K562 (cell line): ENCODE data around the gene MINDY4B. TPM values are rescaled to one million over a fixed set of nuclear protein-coding genes. Genes with fewer than 3 reads are reported as not detected.

Source experiments
- ATAC-seq: fragments of 200-7000 bp; cut with Tn5 transposase; 3 replicates; pipeline ENCODE4 v1.9.1; 2020; ENCODE audit warnings: moderate library complexity
- BruUV-seq: library from RNA; stranded (reverse); fragments of 400-500 nt; replicated peaks from 2 replicates; lab custom pipeline; 2021; lab: Mats Ljungman, UMichigan
- CTCF ChIA-PET: fragments of 300-600 bp; formaldehyde crosslinking; extraction: SDS; loops from one replicate; lab custom pipeline; 2021; ENCODE audit warnings: low intra/inter-chr PET ratio; lab: Yijun Ruan, JAX
- POLR2A ChIA-PET: fragments of 300-600, 350-650 bp; sonication (Branson Sonifier 250); formaldehyde crosslinking; extraction: SDS; loops from one replicate; lab custom pipeline; 2021; ENCODE audit warnings: antibody characterized with exemption, inconsistent platforms; lab: Yijun Ruan, JAX
- DNase-seq, 4 experiments: peaks; one replicate each; pipeline versions ENCODE4 v3.0.0 to v3.0.0-alpha.2; 2011 to 2018; ENCODE audit warnings: low spot score in 3 of 4, mixed read lengths in 3 of 4; ENCODE audit errors: extremely low read depth in 1 of 4
- FAIRE-seq: peaks from 2 replicates; lab custom pipeline; 2011; peaks lifted over from hg19 to GRCh38; lab: Jason Lieb, UNC
- H2AFZ ChIP-seq: 2 replicates; pipeline ENCODE4 v1.6.0; 2011; ENCODE audit warnings: low read depth, low read length, control low read depth, inconsistent platforms
- H3K27ac ChIP-seq: fragments of 200-600 bp; 3 replicates; pipeline ENCODE4 v1.8.0; 2011; ENCODE audit warnings: low read depth, mild to moderate bottlenecking, control low read depth, inconsistent platforms, low read length, moderate library complexity, mixed read lengths; ENCODE audit errors: extremely low read depth
- H3K27me3 ChIP-seq, 2 experiments: fragments of 300-600 bp in 1 of 2; 2 replicates in 1 of 2; 3 replicates in 1 of 2; pipeline versions ENCODE4 v1.6.0 to v1.8.0; 2011; ENCODE audit warnings: inconsistent platforms in 2 of 2, low read length in 2 of 2, mild to moderate bottlenecking in 1 of 2, mixed read lengths in 1 of 2, moderate library complexity in 1 of 2; ENCODE audit not compliant: control insufficient read depth in 2 of 2, insufficient read depth in 2 of 2
- H3K36me3 ChIP-seq: fragments of 300-600 bp; 3 replicates; pipeline ENCODE4 v1.8.0; 2011; ENCODE audit warnings: mild to moderate bottlenecking, low read length, inconsistent platforms; ENCODE audit not compliant: control insufficient read depth, insufficient read depth
- H3K4me1 ChIP-seq, 2 experiments: fragments of 200-600 bp in 1 of 2; replicated peaks in 1 of 2; 2 replicates in 1 of 2; 3 replicates in 1 of 2; pipeline versions ENCODE4 v1.5.1 to v1.8.0; 2011; ENCODE audit warnings: inconsistent platforms in 2 of 2, low read length in 2 of 2, mild to moderate bottlenecking in 1 of 2, mixed read lengths in 1 of 2, moderate library complexity in 1 of 2; ENCODE audit not compliant: control insufficient read depth in 2 of 2, insufficient read depth in 2 of 2
- H3K4me2 ChIP-seq: 2 replicates; pipeline ENCODE4 v1.6.1; 2011; ENCODE audit warnings: low read length, control low read depth, inconsistent platforms, mixed read lengths; ENCODE audit not compliant: insufficient read depth
- H3K4me3 ChIP-seq: fragments of 200-600 bp; sonication (generic), shearing (Covaris generic); 2 replicates; pipeline ENCODE4 v1.5.1; 2016; ENCODE audit warnings: control low read depth, inconsistent platforms
- H3K79me2 ChIP-seq: fragments of 200-600 bp; 3 replicates; pipeline ENCODE4 v1.8.0; 2011; ENCODE audit warnings: low read length, inconsistent platforms; ENCODE audit not compliant: control insufficient read depth, insufficient read depth
- H3K9ac ChIP-seq, 2 experiments: 2 replicates each; pipeline versions ENCODE4 v1.6.0 to v1.6.1; 2011; ENCODE audit warnings: low read depth in 2 of 2, low read length in 2 of 2, control low read depth in 1 of 2, inconsistent platforms in 1 of 2, mild to moderate bottlenecking in 1 of 2, mixed read lengths in 1 of 2; ENCODE audit not compliant: insufficient read depth in 1 of 2
- H3K9me1 ChIP-seq: one replicate; pipeline ENCODE4 v1.6.0; 2011; ENCODE audit warnings: inconsistent platforms, mild to moderate bottlenecking, low read length, moderate library complexity; ENCODE audit not compliant: control insufficient read depth, insufficient read depth
- H3K9me3 ChIP-seq: replicated peaks from 2 replicates; pipeline ENCODE4 v1.5.1; 2011; ENCODE audit warnings: low read depth, low read length, inconsistent platforms; ENCODE audit not compliant: control insufficient read depth, insufficient read depth
- H4K20me1 ChIP-seq: replicated peaks from 2 replicates; pipeline ENCODE4 v1.6.1; 2011; ENCODE audit warnings: low read length, inconsistent platforms, mixed read lengths; ENCODE audit not compliant: control insufficient read depth, insufficient read depth
- CTCF ChIP-seq, 3 experiments: IDR thresholded peaks in 2 of 3; conservative IDR thresholded peaks in 1 of 3; 2 replicates each; pipeline ENCODE4 v1.5.1; 2011 to 2012; ENCODE audit warnings: low read length in 3 of 3, mild to moderate bottlenecking in 3 of 3, control low read depth in 2 of 3, improper control_type of control experiment in 1 of 3, inconsistent platforms in 1 of 3, low read depth in 1 of 3, mixed read lengths in 1 of 3, moderate library complexity in 1 of 3; ENCODE audit not compliant: insufficient read depth in 2 of 3
- DDX20 ChIP-seq: fragments of 450-650 bp; IDR thresholded peaks from 2 replicates; pipeline ENCODE4 v1.6.1; 2016; ENCODE audit warnings: missing genetic modification characterization, low read depth, mild to moderate bottlenecking, missing compliant biosample characterization, moderate library complexity
- DIDO1 ChIP-seq: fragments of 450-650 bp; IDR thresholded peaks from 2 replicates; pipeline ENCODE4 v1.6.1; 2016; ENCODE audit warnings: low read depth, missing biosample characterization, missing genetic modification characterization
- ERF ChIP-seq: fragments of 450-650 bp; formaldehyde crosslinking; IDR thresholded peaks from 2 replicates; pipeline ENCODE4 v1.4.0; 2020; ENCODE audit warnings: mild to moderate bottlenecking, mixed read lengths
- GTF2E2 ChIP-seq: fragments of 200-800 bp; sonication (Bioruptor generic); IDR thresholded peaks from 2 replicates; pipeline ENCODE4 v1.6.1; 2016; ENCODE audit warnings: missing genetic modification characterization, missing compliant biosample characterization
- PHB2 ChIP-seq: fragments of 450-650 bp; IDR thresholded peaks from 2 replicates; pipeline ENCODE4 v1.6.1; 2017; ENCODE audit warnings: low read depth
- RBM34 ChIP-seq: fragments of 200-400 bp; formaldehyde crosslinking; IDR thresholded peaks from 2 replicates; pipeline ENCODE4 v1.6.1; 2018; ENCODE audit warnings: low read length, borderline replicate concordance; ENCODE audit not compliant: insufficient read depth
- REST ChIP-seq, 2 experiments: fragments of 450-650 bp; formaldehyde crosslinking in 1 of 2; IDR thresholded peaks; 2 replicates each; pipeline versions ENCODE4 v1.4.0 to v1.6.1; 2014 to 2020; ENCODE audit warnings: mild to moderate bottlenecking in 2 of 2, borderline replicate concordance in 1 of 2, low read depth in 1 of 2
- SMARCE1 ChIP-seq: fragments of 450-650 bp; IDR thresholded peaks from 2 replicates; pipeline ENCODE4 v1.7.1; 2016; ENCODE audit warnings: mild to moderate bottlenecking
- TAL1 ChIP-seq: fragments of 450-650 bp; IDR thresholded peaks from 2 replicates; pipeline ENCODE4 v1.6.1; 2016; ENCODE audit warnings: mild to moderate bottlenecking
- WGBS: fragments of 100-300 bp; shearing (Covaris generic); methylation state at CpG from one replicate; pipeline ENCODE4 v1.1.6; 2016; ENCODE audit warnings: low coverage, mixed read lengths; ENCODE audit not compliant: insufficient coverage; ENCODE audit errors: missing lambda C conversion rate; 5-methylcytosine and 5-hydroxymethylcytosine counted together
- in situ Hi-C: fragments of 300-500 bp; cut with MboI; formaldehyde crosslinking; loops from 4 replicates; pipeline ENCODE4 v1.15.0; 2018; ENCODE audit warnings: inconsistent platforms, mixed read lengths
- intact Hi-C: fragments of 100-400 bp; cut with micrococcal nuclease; formaldehyde crosslinking; loops from 2 replicates; pipeline ENCODE4 v1.14.2; 2022
- polyA plus RNA-seq, 8 experiments: library from polyadenylated mRNA; depleted of rRNA in 4 of 8; stranded (reverse) in 5 of 8; unstranded in 3 of 8; fragments of >200 nt; fragmentation: Nextera tagmentation in 2 of 8; fragmentation: Illumina TruSeq in 1 of 8; extraction: Ambion mirVana in 2 of 8; extraction: Trizol in 1 of 8; gene quantifications; 2 replicates each; pipeline versions ENCODE4 v1.2.1 to v1.2.3, GENCODE V29; 2011 to 2014; ENCODE audit warnings: inconsistent platforms in 1 of 8, missing spikeins in 1 of 8
- total RNA-seq, 7 experiments: library from RNA; depleted of rRNA in 6 of 7; stranded (reverse); fragments of >200 nt in 6 of 7; fragmentation: Illumina TruSeq in 2 of 7; extraction: Trizol in 2 of 7; gene quantifications; 2 replicates each; pipeline versions ENCODE4 v1.2.1 to v1.2.3, GENCODE V29; 2011 to 2021; ENCODE audit warnings: low replicate concordance in 1 of 7

The MINDY4B gene
- total and polyA plus RNA-seq, 9 of the 15 experiments (the other 6 are each of a cell fraction or from before 2014, with no cell fraction given), result not detected

- Histone ChIP-seq H3K27ac (no peak overlapping the region), H3K9me3 (no peaks in the 10 kb centered on the region), H3K79me2 (no peaks in the 10 kb centered on the region), H3K9ac (no peak overlapping the region), H2AFZ (no peak overlapping the region), H4K20me1 (no peaks in the 10 kb centered on the region), H3K27me3 (peaks cover 7 to 14% of the 10 kb centered on the region in 2 experiments; a peak in 3 of 5 replicates), H3K4me1 (no peaks in the 10 kb centered on the region), H3K4me3 (no peak overlapping the region), H3K36me3 (no peaks in the 10 kb centered on the region), H3K9me1 (no peaks in the 10 kb centered on the region), H3K4me2 (no peak overlapping the region)
- 0% methylated on average over 1 of the region's 1 CpG for WGBS
- intact Hi-C loops, result no loop called here
- in situ Hi-C loops, result no loop called here
- BruUV-seq, result no TSS peak
- TF ChIP-seq ERF, result no peak
- TF ChIP-seq PHB2, result no peak
- TF ChIP-seq TAL1, result no peak
- no peak for TF ChIP-seq SMARCE1
- TF ChIP-seq REST (IDR thresholded peaks at IDR 0.05; ENCODE audit: borderline replicate concordance), result no peak
- TF ChIP-seq REST (CRISPR knock-in tag; IDR thresholded peaks at IDR 0.05; ENCODE audit: low read depth), result no peak
- TF ChIP-seq RBM34, result no peak
- no peak for TF ChIP-seq DIDO1 (tag)
- no peak for TF ChIP-seq DDX20
- TF ChIP-seq CTCF (IDR thresholded peaks at IDR 0.05 in 2 of 3, conservative IDR thresholded peaks at IDR 0.05 in 1 of 3; ENCODE audit: insufficient read depth in 2 of 3, low read depth in 1 of 3, low read length in 3 of 3), result no peak
- TF ChIP-seq GTF2E2 (tag), result no peak
- FAIRE-seq (no peak), DNase-seq (no peak), ATAC-seq (no peak)
- ChIA-PET CTCF (no interaction called here), POLR2A (interaction anchor here (0.5 to 0.9 kb wide), 2 partner anchors 31 to 252 kb away, joined by 3 to 4 read pairs; no protein-coding TSS in a partner anchor)
These were observed 26.9 kb downstream of the MINDY4B start for GRCh38 chr3:150878290-150878689.
